BE2C (cell line): Measurements from ENCODE around the gene MISP3.

Experiments
- DNase-seq: peaks from one replicate; pipeline ENCODE4 v3.0.0-alpha.2; 2020
- H3K27me3 ChIP-seq: fragments of 250-450 bp; sonication (Bioruptor Pico); 2 replicates; pipeline ENCODE4 v1.5.1; 2020; ENCODE audit warnings: mild to moderate bottlenecking
- H3K36me3 ChIP-seq: fragments of 250-450 bp; sonication (Bioruptor Pico); 2 replicates; pipeline ENCODE4 v1.5.1; 2020; ENCODE audit warnings: mild to moderate bottlenecking
- H3K4me1 ChIP-seq: fragments of 250-450 bp; sonication (Bioruptor Pico); 2 replicates; pipeline ENCODE4 v1.5.1; 2020
- H3K4me3 ChIP-seq: 2 replicates; pipeline ENCODE4 v1.5.1; 2011; ENCODE audit warnings: low read depth, low read length
- H3K9me3 ChIP-seq: fragments of 250-450 bp; sonication (Bioruptor Pico); 2 replicates; pipeline ENCODE4 v1.5.1; 2020
- CTCF ChIP-seq: IDR thresholded peaks from 2 replicates; pipeline ENCODE4 v1.5.1; 2012; ENCODE audit warnings: mild to moderate bottlenecking, low read depth, low read length

The MISP3 gene

GRCh38 chr19:14073261-14073924 lies 807 bp downstream of the MISP3 start:
- DNase-seq: peak; percentile 81
- H3K4me3 ChIP-seq: peak overlapping the region; percentile 63
- no peaks in the 10 kb centered on the region for H3K36me3 ChIP-seq
- no peaks in the 10 kb centered on the region; the same call in none of the 2 replicates for H3K4me1 ChIP-seq
- H3K9me3 ChIP-seq: no peaks in the 10 kb centered on the region
- TF ChIP-seq CTCF: peak; percentile 15; the same call in 1 of the 2 replicates
- peaks cover 21% of the 10 kb centered on the region for H3K27me3 ChIP-seq

GRCh38 chr19:14073925-14074838 lies 1.6 kb downstream of the MISP3 start:
- Histone ChIP-seq H3K4me3 (peak overlapping the region; percentile 63), H3K27me3 (peaks cover 21% of the 10 kb centered on the region), H3K9me3 (no peaks in the 10 kb centered on the region), H3K4me1 (no peaks in the 10 kb centered on the region; the same call in none of the 2 replicates), H3K36me3 (no peaks in the 10 kb centered on the region)
- no peak for DNase-seq
- no peak for TF ChIP-seq CTCF

GRCh38 chr19:14078411-14078810 lies 5.8 kb downstream of the MISP3 start:
- no peaks in the 10 kb centered on the region; the same call in none of the 2 replicates for H3K4me1 ChIP-seq
- H3K27me3 ChIP-seq: peaks cover 13% of the 10 kb centered on the region
- no peaks in the 10 kb centered on the region for H3K36me3 ChIP-seq
- no peak for TF ChIP-seq CTCF
- H3K9me3 ChIP-seq: no peaks in the 10 kb centered on the region
- H3K4me3 ChIP-seq: no peak overlapping the region
- no peak for DNase-seq

- TF ChIP-seq CTCF: no peak
- H3K36me3 ChIP-seq: no peaks in the 10 kb centered on the region
- DNase-seq: peak; percentile 97
- H3K9me3 ChIP-seq: no peaks in the 10 kb centered on the region
- no peaks in the 10 kb centered on the region for H3K4me1 ChIP-seq
- peak overlapping the region; percentile 94 for H3K4me3 ChIP-seq
- H3K27me3 ChIP-seq: no peaks in the 10 kb centered on the region
Measured at GRCh38 chr19:14080887-14081796, 8.6 kb downstream of the MISP3 start.

GRCh38 chr19:14081797-14082674 lies 9.4 kb downstream of the MISP3 start:
- no peak for DNase-seq
- Histone ChIP-seq H3K4me1 (no peaks in the 10 kb centered on the region), H3K27me3 (no peaks in the 10 kb centered on the region), H3K36me3 (no peaks in the 10 kb centered on the region), H3K9me3 (no peaks in the 10 kb centered on the region), H3K4me3 (peak overlapping the region; percentile 94)
- no peak for TF ChIP-seq CTCF
